HepG2 (cell line): ENCODE data around the gene ZFHX3.

Source experiments
- CBX2 ChIP-seq, 2 experiments: fragments of 200-600 bp in 1 of 2; sonication (generic); formaldehyde crosslinking in 1 of 2; IDR thresholded peaks; 2 replicates each; pipeline versions ENCODE4 v1.7.0 to v1.8.1; 2018 to 2022; ENCODE audit warnings: low read depth in 2 of 2, low read length in 1 of 2, mild to moderate bottlenecking in 1 of 2, missing genetic modification reagents in 1 of 2
- POLR2AphosphoS5 ChIP-seq: IDR thresholded peaks from 2 replicates; pipeline ENCODE4 v1.6.1; 2012; ENCODE audit warnings: low read depth, low read length
- SNRNP70 ChIP-seq: fragments of 200-400 bp; formaldehyde crosslinking; IDR thresholded peaks from 2 replicates; pipeline ENCODE4 v1.6.1; 2017; ENCODE audit warnings: mild to moderate bottlenecking, low read depth, low read length, moderate library complexity
- ZNF460 ChIP-seq: sonication (generic); formaldehyde crosslinking; IDR thresholded peaks from 2 replicates; pipeline ENCODE4 v1.5.1; 2020; ENCODE audit warnings: missing genetic modification reagents, mild to moderate bottlenecking, borderline replicate concordance
- TF ChIP-seq, protein P1 (sequence below): sonication (generic); formaldehyde crosslinking; IDR thresholded peaks from 2 replicates; pipeline ENCODE4 v1.4.0; 2020; ENCODE audit warnings: missing genetic modification reagents
- TF ChIP-seq, protein P2 (sequence below): sonication (generic); formaldehyde crosslinking; IDR thresholded peaks from 2 replicates; pipeline ENCODE4 v1.5.0; 2020; ENCODE audit warnings: mild to moderate bottlenecking, missing genetic modification reagents, moderate library complexity

DNA sequence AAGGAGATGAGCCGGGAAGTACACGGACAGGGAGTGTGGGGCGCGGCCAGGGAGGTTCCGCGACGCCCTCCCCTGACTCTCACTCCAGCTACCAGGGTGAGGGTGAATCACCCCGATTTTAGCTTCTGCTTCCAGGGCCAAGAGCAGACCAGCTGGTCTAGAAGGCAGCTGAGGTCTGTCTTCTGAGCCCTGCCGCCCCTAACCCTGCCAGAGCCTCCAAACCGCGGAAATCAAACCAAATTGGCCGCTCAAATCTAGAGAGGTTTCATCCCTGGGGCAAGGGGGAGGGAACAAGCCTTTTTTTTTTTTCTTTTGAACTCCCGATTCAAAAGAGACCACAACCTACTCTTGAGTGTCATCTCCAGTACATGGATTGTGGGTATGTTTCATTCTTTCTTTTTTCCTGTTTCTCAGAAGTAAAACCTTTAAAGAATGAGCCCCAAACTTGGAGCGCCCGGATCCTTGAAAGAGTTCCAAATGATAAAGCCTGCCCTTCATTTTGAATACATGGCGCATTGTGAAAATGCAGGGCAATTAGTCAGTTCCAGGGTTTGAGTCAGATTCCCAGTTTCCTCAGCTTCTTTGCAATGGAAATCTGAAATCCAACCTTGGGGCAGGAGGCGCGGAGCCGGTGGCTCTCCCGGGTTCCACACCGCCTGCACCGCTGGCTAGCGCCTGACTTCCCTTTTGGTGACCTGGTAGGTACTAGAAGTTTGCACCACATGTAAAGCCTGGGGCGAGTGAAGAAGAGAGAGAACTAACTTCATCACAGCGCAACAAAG lies 16.5 kb upstream of the ZFHX3 start:
- TF ChIP-seq SNRNP70, result no peak
- TF ChIP-seq, protein P1, sequence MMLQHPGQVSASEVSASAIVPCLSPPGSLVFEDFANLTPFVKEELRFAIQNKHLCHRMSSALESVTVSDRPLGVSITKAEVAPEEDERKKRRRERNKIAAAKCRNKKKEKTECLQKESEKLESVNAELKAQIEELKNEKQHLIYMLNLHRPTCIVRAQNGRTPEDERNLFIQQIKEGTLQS (CRISPR knock-in tag), result no peak
- no peak for TF ChIP-seq POLR2AphosphoS5
- no peak for TF ChIP-seq CBX2 (IDR thresholded peaks at IDR 0.05; ENCODE audit: low read depth, low read length)
- TF ChIP-seq CBX2 (CRISPR knock-in tag; IDR thresholded peaks at IDR 0.05; ENCODE audit: low read depth), result no peak
- TF ChIP-seq, protein P2, sequence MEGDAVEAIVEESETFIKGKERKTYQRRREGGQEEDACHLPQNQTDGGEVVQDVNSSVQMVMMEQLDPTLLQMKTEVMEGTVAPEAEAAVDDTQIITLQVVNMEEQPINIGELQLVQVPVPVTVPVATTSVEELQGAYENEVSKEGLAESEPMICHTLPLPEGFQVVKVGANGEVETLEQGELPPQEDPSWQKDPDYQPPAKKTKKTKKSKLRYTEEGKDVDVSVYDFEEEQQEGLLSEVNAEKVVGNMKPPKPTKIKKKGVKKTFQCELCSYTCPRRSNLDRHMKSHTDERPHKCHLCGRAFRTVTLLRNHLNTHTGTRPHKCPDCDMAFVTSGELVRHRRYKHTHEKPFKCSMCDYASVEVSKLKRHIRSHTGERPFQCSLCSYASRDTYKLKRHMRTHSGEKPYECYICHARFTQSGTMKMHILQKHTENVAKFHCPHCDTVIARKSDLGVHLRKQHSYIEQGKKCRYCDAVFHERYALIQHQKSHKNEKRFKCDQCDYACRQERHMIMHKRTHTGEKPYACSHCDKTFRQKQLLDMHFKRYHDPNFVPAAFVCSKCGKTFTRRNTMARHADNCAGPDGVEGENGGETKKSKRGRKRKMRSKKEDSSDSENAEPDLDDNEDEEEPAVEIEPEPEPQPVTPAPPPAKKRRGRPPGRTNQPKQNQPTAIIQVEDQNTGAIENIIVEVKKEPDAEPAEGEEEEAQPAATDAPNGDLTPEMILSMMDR (CRISPR knock-in tag), result no peak
- TF ChIP-seq ZNF460 (CRISPR knock-in tag), result no peak
